H9 (cell line): ENCODE measurements around the gene AK8. TPM values are rescaled to one million over a fixed set of nuclear protein-coding genes. Genes with fewer than 3 reads are reported as not detected.

Experiments
- DNase-seq: peaks from one replicate; pipeline ENCODE4 v3.0.0-alpha.2; 2017
- H2AFZ ChIP-seq: one replicate; pipeline ENCODE4 v1.6.1; 2013; ENCODE audit warnings: mild to moderate bottlenecking, low read length, control low read depth, moderate library complexity
- H2AK5ac ChIP-seq: 2 replicates; pipeline ENCODE4 v1.6.1; 2013; ENCODE audit warnings: low read length, control low read depth, mixed read lengths; ENCODE audit not compliant: insufficient read length
- H2BK120ac ChIP-seq: one replicate; pipeline ENCODE4 v1.6.1; 2013; ENCODE audit warnings: low read depth, mild to moderate bottlenecking, low read length, control low read depth, inconsistent platforms; ENCODE audit not compliant: poor library complexity, severe bottlenecking
- H2BK12ac ChIP-seq: 2 replicates; pipeline ENCODE4 v1.6.1; 2013; ENCODE audit warnings: low read length, control low read depth, mixed read lengths, low read depth; ENCODE audit not compliant: insufficient read length
- H2BK15ac ChIP-seq: 2 replicates; pipeline ENCODE4 v1.6.1; 2013; ENCODE audit warnings: low read depth, low read length, control low read depth
- H2BK20ac ChIP-seq: one replicate; pipeline ENCODE4 v1.6.1; 2013; ENCODE audit warnings: low read depth, mild to moderate bottlenecking, low read length, control low read depth, inconsistent platforms; ENCODE audit not compliant: poor library complexity, severe bottlenecking
- H2BK5ac ChIP-seq: 2 replicates; pipeline ENCODE4 v1.6.1; 2013; ENCODE audit warnings: low read length, control low read depth, mixed read lengths; ENCODE audit not compliant: insufficient read length
- H3K14ac ChIP-seq: 2 replicates; pipeline ENCODE4 v1.6.1; 2013; ENCODE audit warnings: low read length, control low read depth; ENCODE audit not compliant: insufficient read depth
- H3K18ac ChIP-seq: 2 replicates; pipeline ENCODE4 v1.6.1; 2013; ENCODE audit warnings: low read depth, mild to moderate bottlenecking, mixed read lengths, low read length, control low read depth; ENCODE audit not compliant: insufficient read length
- H3K23ac ChIP-seq: 2 replicates; pipeline ENCODE4 v1.6.1; 2013; ENCODE audit warnings: low read length, control low read depth, mixed read lengths, low read depth; ENCODE audit not compliant: insufficient read length
- H3K23me2 ChIP-seq: 2 replicates; pipeline ENCODE4 v1.6.1; 2013; ENCODE audit warnings: low read depth, mild to moderate bottlenecking, mixed read lengths, low read length, control low read depth; ENCODE audit not compliant: insufficient read length, poor library complexity, severe bottlenecking
- H3K27ac ChIP-seq: 2 replicates; pipeline ENCODE4 v1.5.1; 2013; ENCODE audit warnings: low read length, control low read depth, mixed read lengths, low read depth; ENCODE audit not compliant: insufficient read length
- H3K27me3 ChIP-seq: 2 replicates; pipeline ENCODE4 v1.6.1; 2013; ENCODE audit warnings: low read length, control low read depth, inconsistent platforms; ENCODE audit not compliant: insufficient read depth
- H3K4ac ChIP-seq: 2 replicates; pipeline ENCODE4 v1.6.1; 2013; ENCODE audit warnings: low read depth, mild to moderate bottlenecking, control low read depth, inconsistent platforms, low read length, moderate library complexity
- H3K4me1 ChIP-seq: 2 replicates; pipeline ENCODE4 v1.6.1; 2013; ENCODE audit warnings: low read length, control low read depth, inconsistent platforms; ENCODE audit not compliant: insufficient read depth
- H3K4me2 ChIP-seq: 2 replicates; pipeline ENCODE4 v1.6.1; 2013; ENCODE audit warnings: low read length, control low read depth, mixed read lengths; ENCODE audit not compliant: insufficient read length, insufficient read depth
- H3K56ac ChIP-seq: 2 replicates; pipeline ENCODE4 v1.6.1; 2013; ENCODE audit warnings: low read depth, mild to moderate bottlenecking, mixed read lengths, low read length, control low read depth; ENCODE audit not compliant: insufficient read length
- H3K79me1 ChIP-seq: 2 replicates; pipeline ENCODE4 v1.6.1; 2013; ENCODE audit warnings: low read depth, mild to moderate bottlenecking, moderate library complexity, low read length, control low read depth, inconsistent platforms; ENCODE audit not compliant: insufficient read depth, poor library complexity, severe bottlenecking
- H3K79me2 ChIP-seq: 2 replicates; pipeline ENCODE4 v1.6.1; 2013; ENCODE audit warnings: low read length, control low read depth, inconsistent platforms; ENCODE audit not compliant: insufficient read depth
- H3K9ac ChIP-seq: 2 replicates; pipeline ENCODE4 v1.6.1; 2013; ENCODE audit warnings: low read length, control low read depth, mixed read lengths; ENCODE audit not compliant: insufficient read length; ENCODE audit errors: extremely low read depth
- H3K9me3 ChIP-seq: one replicate; pipeline ENCODE4 v1.6.1; 2013; ENCODE audit warnings: low read depth, low read length, inconsistent platforms; ENCODE audit not compliant: control insufficient read depth
- H3T11ph ChIP-seq: one replicate; pipeline ENCODE4 v1.6.1; 2013; ENCODE audit warnings: mild to moderate bottlenecking, low read length, control low read depth, inconsistent platforms
- H4K20me1 ChIP-seq: one replicate; pipeline ENCODE4 v1.6.1; 2013; ENCODE audit not compliant: control insufficient read depth, insufficient read length, insufficient read depth
- H4K5ac ChIP-seq: 2 replicates; pipeline ENCODE4 v1.6.1; 2013; ENCODE audit warnings: low read depth, mild to moderate bottlenecking, mixed read lengths, low read length, control low read depth; ENCODE audit not compliant: insufficient read length
- H4K8ac ChIP-seq: replicated peaks from 2 replicates; pipeline ENCODE4 v1.6.1; 2013; ENCODE audit warnings: low read length, control low read depth, mixed read lengths, low read depth; ENCODE audit not compliant: insufficient read length
- H4K91ac ChIP-seq: 2 replicates; pipeline ENCODE4 v1.6.1; 2013; ENCODE audit warnings: low read depth, mild to moderate bottlenecking, moderate library complexity, mixed read lengths, low read length, control low read depth; ENCODE audit not compliant: insufficient read length
- H3K27ac Mint-ChIP-seq, 3 experiments: 2 replicates in 2 of 3; 3 replicates in 1 of 3; pipeline ENCODE4 v1.8.0; 2020 to 2021; ENCODE audit warnings: mixed read lengths in 3 of 3, mild to moderate bottlenecking in 1 of 3, moderate library complexity in 1 of 3
- H3K27me3 Mint-ChIP-seq: 2 replicates; pipeline ENCODE4 v1.8.0; 2021; ENCODE audit warnings: low read depth, mild to moderate bottlenecking, moderate library complexity, mixed read lengths
- H3K36me3 Mint-ChIP-seq, 3 experiments: 2 replicates in 2 of 3; 3 replicates in 1 of 3; pipeline ENCODE4 v1.8.0; 2020 to 2021; ENCODE audit warnings: low read depth in 3 of 3, mixed read lengths in 3 of 3; ENCODE audit not compliant: insufficient read depth in 1 of 3
- H3K4me1 Mint-ChIP-seq, 2 experiments: 2 replicates each; pipeline ENCODE4 v1.8.0; 2020; ENCODE audit warnings: mixed read lengths in 2 of 2
- H3K4me3 Mint-ChIP-seq, 2 experiments: 2 replicates in 1 of 2; 3 replicates in 1 of 2; pipeline ENCODE4 v1.8.0; 2020 to 2021; ENCODE audit warnings: mild to moderate bottlenecking in 2 of 2, mixed read lengths in 2 of 2, moderate library complexity in 1 of 2
- H3K9me3 Mint-ChIP-seq, 2 experiments: 2 replicates in 1 of 2; 3 replicates in 1 of 2; pipeline ENCODE4 v1.8.0; 2020; ENCODE audit warnings: mild to moderate bottlenecking in 2 of 2, mixed read lengths in 2 of 2, moderate library complexity in 1 of 2
- WGBS: extraction: QIAGEN DNeasy Blood & Tissue Kit; methylation state at CpG from one replicate; pipeline ENCODE4 v1.1.7; 2013; ENCODE audit warnings: missing lambda C conversion rate, low lambda C conversion rate, mixed read lengths; ENCODE audit not compliant: insufficient read length; ENCODE audit errors: extremely low coverage; 5-methylcytosine and 5-hydroxymethylcytosine counted together
- total RNA-seq: library from RNA; stranded (reverse); gene quantifications from 2 replicates; pipeline ENCODE4 v1.2.1, GENCODE V29; 2021
- TF ChIP-seq, protein P1 (sequence below): fragments of 200-600 bp; sonication (generic); conservative IDR thresholded peaks from 3 replicates; pipeline ENCODE4 v1.8.0; 2021; ENCODE audit warnings: antibody characterized with exemption, mild to moderate bottlenecking

AK8 gene
- total RNA-seq, 1 experiment from 2014 or later: 0.44 TPM

DNA sequence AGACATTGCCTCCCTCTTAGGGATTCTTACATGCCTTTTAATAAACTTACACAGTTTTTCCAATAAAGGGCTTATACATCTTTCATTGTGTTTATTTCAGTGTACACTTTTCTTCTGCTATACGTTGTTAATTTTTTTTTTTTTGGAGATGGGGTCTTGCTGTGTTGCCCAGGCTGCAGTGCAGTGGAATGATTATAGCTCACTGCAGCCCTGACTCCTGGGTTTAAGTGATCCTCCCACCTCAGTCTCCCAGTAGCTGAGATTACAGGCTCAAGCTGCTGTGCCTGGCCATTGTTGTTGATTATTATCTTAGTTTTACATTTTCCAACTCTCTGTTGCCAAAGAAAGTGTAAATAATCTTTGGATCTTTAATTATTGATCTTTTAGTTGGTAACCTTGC lies 118.0 kb downstream of the AK8 start:
- no peaks in the 10 kb centered on the region for H3K36me3 Mint-ChIP-seq
- WGBS: no CpG with 5 or more reads among the region's 1 CpG

More for the DNA sequence above, 118.0 kb downstream of the AK8 start:
- Mint-ChIP-seq H3K9me3 (peaks cover 2 to 3% of the 10 kb centered on the region in 2 experiments; a peak in 2 of 5 replicates), H3K4me3 (no peak overlapping the region), H3K4me1 (peaks cover 8 to 22% of the 10 kb centered on the region in 2 experiments), H3K27ac (no peak overlapping the region), H3K27me3 (peaks cover 31% of the 10 kb centered on the region)
- no peak overlapping the region for H2AK5ac ChIP-seq
- no peak overlapping the region for H3K9ac ChIP-seq
- no peak overlapping the region for H2BK12ac ChIP-seq
- H3K23me2 ChIP-seq: no peaks in the 10 kb centered on the region
- no peak overlapping the region for H2BK15ac ChIP-seq
- TF ChIP-seq, protein P1, sequence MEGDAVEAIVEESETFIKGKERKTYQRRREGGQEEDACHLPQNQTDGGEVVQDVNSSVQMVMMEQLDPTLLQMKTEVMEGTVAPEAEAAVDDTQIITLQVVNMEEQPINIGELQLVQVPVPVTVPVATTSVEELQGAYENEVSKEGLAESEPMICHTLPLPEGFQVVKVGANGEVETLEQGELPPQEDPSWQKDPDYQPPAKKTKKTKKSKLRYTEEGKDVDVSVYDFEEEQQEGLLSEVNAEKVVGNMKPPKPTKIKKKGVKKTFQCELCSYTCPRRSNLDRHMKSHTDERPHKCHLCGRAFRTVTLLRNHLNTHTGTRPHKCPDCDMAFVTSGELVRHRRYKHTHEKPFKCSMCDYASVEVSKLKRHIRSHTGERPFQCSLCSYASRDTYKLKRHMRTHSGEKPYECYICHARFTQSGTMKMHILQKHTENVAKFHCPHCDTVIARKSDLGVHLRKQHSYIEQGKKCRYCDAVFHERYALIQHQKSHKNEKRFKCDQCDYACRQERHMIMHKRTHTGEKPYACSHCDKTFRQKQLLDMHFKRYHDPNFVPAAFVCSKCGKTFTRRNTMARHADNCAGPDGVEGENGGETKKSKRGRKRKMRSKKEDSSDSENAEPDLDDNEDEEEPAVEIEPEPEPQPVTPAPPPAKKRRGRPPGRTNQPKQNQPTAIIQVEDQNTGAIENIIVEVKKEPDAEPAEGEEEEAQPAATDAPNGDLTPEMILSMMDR: no peak
- H3K27ac ChIP-seq: no peak overlapping the region
- H3K56ac ChIP-seq: no peak overlapping the region
- H3K79me1 ChIP-seq: no peaks in the 10 kb centered on the region
- no peaks in the 10 kb centered on the region for H3K27me3 ChIP-seq
- H2AFZ ChIP-seq: no peak overlapping the region
- no peaks in the 10 kb centered on the region for H3K9me3 ChIP-seq
- H4K8ac ChIP-seq: no peak overlapping the region
- H3K23ac ChIP-seq: no peak overlapping the region
- no peak overlapping the region for H3K18ac ChIP-seq
- no peaks in the 10 kb centered on the region for H3K79me2 ChIP-seq
- H4K91ac ChIP-seq: no peak overlapping the region
- no peak overlapping the region for H4K5ac ChIP-seq
- no peak overlapping the region for H3T11ph ChIP-seq
- no peak for DNase-seq
- H3K4me2 ChIP-seq: no peak overlapping the region
- H3K4ac ChIP-seq: no peak overlapping the region
- no peak overlapping the region for H3K14ac ChIP-seq
- H4K20me1 ChIP-seq: no peaks in the 10 kb centered on the region
- H2BK5ac ChIP-seq: no peak overlapping the region
- no peak overlapping the region for H2BK20ac ChIP-seq
- H2BK120ac ChIP-seq: no peak overlapping the region
- H3K4me1 ChIP-seq: no peaks in the 10 kb centered on the region
